ENCODE data around the gene DPYD.

- TF ChIP-seq CTCF (IDR thresholded peaks at IDR 0.05) (no peak), ATF1 (CRISPR knock-in tag; IDR thresholded peaks at IDR 0.05) (no peak), JUN (CRISPR knock-in tag; IDR thresholded peaks at IDR 0.05) (no peak), ZNF512 (CRISPR knock-in tag; IDR thresholded peaks at IDR 0.05; ENCODE audit: borderline replicate concordance) (no peak), STAT6 (CRISPR knock-in tag; conservative IDR thresholded peaks at IDR 0.05; ENCODE audit: low read depth) (no peak), SMAD3 (CRISPR knock-in tag; IDR thresholded peaks at IDR 0.05; ENCODE audit: borderline replicate concordance) (no peak), CREM (CRISPR knock-in tag; IDR thresholded peaks at IDR 0.05) (no peak)
Observed at GRCh38 chr1:97712980-97713379, 207.9 kb downstream of the DPYD start.

Data from WTC11 (cell line).